Head of caudate nucleus (tissue), 42 donors: ENCODE measurements around the gene GUK1.
"Not testable (repeated sequence)": the region's sequence is repeated elsewhere in the genome, so short reads cannot be mapped to it uniquely, and the experiment has no call there.

Experiments used
- DNase-seq, 42 donors: peaks; one replicate each; pipeline versions ENCODE4 v3.0.0 to v3.0.0-alpha.2; 2020 to 2021; ENCODE audit warnings: mixed read lengths in 7 of 42
- intact Hi-C: fragments of 100-400 bp; cut with DNase I; formaldehyde crosslinking; loops from one replicate; pipeline ENCODE4 v1.15.0; 2022

GUK1 gene

DNA sequence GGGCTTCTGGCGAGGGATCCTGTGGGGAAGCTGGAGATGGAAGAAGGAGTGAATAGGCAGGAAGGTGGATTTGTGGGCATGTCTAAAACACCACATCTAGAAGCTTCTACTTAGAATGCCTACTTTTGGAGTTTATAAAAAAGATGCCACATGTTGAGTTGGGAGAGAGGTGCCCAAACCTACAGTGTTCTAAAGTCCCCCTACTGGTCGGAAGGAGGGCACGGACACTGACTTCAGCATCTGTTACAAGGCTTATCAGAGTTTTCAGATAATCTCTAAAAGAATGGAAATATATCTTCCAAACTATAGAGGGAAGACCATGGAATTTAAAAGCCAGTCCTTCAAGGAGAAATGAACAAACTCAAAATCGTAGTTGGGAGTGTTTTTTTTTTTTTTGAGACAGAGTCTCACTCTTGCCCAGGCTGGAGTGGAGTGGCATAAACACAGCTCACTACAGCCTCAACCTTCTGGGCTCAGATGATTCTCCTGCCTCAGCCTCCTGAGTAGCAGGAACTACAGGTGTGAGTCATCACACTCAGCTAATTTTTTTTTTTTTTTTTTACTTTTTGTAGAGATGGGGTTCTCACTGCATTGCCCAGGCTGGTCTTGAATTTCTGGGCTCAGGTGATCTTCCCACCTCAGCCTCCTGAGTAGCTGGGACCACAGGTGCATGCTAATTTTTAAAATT lies 40.3 kb downstream of the GUK1 start:
- intact Hi-C loops, result no loop called here
- DNase-seq, result peak in 2 of 42 donors; percentile 3 to 10

DNA sequence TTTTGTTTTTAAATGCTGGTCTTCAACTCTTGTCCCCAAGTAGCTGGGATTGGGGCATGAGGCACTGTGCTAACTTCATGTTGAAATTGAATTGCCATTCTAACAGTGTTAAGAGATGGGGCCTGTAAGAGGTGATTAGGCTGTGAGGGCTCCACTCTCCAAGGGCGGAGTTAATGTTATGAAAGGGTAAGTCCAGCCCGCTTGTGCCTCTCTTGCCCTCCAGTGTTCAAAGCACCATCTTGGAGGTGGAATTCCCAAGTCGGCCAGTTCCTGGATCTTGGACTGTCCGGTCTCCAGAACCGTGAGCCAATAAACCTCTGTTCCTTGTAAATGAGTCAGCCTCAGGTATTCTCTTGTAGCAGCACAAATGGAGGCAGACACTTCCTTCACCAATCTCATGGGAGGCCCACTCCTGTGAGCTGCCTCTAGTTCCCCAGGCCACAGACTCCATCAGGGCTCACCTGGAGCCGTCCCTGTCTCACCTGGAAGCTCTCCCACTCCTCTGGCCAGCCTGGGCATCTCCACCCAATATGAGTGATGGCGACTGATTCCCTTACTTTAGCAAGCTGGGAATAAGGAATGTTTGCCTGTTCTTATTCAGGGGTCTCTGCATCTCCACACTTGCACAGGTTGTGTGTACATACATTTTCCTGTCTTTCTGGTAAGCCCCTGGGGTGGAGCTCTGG lies 41.0 kb downstream of the GUK1 start:
- DNase-seq, result peak in 1 of 42 donors; percentile 2
- intact Hi-C loops, result no loop called here

DNA sequence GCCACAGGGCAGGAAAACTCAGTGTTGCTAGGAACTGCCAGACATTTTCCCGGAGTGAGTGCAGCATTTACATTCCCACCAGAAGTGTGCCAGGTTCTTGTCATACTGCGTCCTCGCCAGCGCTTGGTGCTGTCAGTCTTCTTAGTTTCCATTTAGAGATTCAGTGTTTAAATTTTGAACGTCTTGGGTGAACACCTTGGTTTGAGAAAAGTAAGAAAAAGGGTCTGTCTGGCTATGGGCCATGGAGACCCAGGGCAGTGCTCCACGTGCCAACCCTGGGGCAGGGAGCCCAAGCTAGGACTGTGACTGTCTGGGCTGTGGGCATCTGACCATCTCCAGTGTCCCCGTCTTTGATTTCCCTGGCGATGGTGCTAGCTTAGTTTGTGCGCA lies 41.6 kb downstream of the GUK1 start:
- peak in 2 of 42 donors; percentile 13 to 35 for DNase-seq
- intact Hi-C loops, result no loop called here

DNA sequence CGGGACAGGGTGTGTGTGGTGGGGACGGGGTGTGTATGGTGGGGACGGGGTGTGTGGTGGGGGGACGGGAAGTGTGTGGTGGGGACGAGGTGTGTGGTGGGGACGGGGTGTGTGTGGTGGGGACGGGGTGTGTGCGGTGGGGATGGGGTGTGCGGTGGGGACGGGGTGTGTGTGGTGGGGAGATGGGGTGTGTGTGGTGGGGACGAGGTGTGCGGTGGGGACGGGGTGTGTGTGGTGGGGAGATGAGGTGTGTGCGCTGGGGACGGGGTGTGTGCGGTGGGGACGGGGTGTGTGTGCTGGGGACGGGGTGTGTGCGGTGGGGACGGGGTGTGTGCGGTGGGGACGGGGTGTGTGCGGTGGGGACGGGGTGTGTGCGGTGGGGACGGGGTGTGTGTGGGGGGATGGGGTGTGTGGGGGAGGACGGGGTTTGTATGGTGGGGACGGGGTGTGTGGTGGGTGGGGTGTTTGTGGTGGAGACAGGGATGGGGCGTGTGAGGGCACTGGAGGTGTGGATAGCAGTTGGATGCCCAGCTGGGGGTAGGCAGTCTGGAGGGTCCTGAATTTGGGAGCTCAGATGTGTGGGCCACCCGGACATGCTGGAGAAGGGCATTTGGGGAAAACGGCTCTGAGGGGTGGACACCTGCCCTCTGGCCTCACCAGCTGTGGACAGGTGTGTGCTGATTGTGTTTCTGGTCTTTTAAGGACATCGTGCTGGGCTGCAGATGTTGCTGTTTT lies 42.4 kb downstream of the GUK1 start:
- intact Hi-C loops, result no loop called here
- peak in 1 of 42 donors; percentile 19 for DNase-seq

DNA sequence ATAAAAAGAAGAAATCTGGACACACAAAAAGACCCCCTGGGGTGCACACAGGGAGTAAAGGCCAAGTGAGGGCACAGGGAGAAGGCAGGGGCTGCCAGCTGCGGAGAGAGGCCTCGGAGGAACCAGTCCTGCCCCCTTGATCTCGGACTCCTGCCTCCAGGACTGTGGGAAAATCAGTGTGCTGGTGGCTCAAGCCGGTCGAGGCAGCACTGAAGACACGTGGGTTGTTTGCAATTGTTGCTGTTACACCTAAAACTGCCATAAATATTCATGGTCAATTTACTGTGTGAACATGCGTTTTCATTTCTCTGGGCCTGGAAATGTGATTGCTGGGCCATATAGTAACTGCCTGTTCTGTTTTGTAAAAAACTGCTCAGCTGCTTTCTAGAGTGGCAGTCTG lies 44.1 kb downstream of the GUK1 start:
- intact Hi-C loops, result no loop called here
- peak in 2 of 42 donors; percentile 7 to 19 for DNase-seq

DNA sequence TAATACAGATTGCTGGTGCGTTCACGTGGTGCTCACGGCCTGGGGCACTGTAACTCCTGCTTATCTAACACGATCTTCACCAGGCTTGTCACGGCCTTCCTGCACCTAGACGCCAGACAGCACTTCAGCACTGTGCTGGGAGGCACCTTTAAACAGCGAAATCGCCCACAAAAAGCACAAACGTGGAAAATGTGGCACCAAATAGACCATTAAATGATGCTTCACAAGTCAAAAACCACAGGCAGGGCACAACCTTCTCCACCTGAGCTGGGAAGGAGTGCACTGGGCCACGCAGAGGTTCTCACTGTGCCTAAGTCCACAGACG lies 45.5 kb downstream of the GUK1 start:
- intact Hi-C loops, result no loop called here
- peak in 1 of 42 donors; percentile 2 for DNase-seq

DNA sequence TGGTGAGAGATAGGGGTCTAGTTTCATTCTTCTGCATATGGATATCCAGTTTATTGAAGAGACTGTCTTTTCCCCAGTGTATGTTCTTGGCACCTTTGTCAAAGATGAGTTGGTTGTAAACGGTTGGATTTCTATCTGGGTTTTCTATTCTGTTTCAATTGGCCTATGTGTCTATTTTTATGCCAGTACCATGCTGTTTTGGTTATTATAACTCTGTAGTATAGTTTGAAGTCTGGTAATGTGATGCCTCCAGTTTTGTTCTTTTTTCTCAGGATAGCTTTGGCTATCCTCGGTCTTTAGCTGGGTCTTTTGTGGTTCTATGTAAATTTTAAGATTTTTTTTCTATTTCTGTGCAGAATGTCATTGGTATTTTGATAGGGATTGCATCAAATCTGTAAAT lies 48.2 kb downstream of the GUK1 start:
- DNase-seq, intact Hi-C loops: not testable (repeated sequence)

DNA sequence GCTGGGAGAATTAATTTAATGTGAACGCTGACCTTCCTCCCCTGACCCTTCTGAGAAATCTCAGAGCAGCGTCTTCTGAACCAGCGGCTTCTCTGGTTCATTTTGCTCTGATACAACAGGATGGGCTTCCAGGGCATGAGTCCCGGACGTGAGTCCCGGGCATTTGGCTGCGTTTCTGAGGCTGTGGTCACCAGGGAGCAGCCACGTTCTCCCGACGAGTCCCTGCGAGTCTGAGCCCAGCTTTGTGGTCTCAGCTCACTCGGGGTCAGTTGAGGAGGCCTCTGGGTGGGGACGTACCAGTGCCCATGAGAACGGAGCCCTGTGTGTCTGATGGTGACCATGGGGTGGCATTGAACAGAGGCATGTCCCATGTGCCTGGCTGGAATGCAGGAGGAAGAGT lies 50.1 kb downstream of the GUK1 start:
- intact Hi-C loops, result no loop called here
- DNase-seq, result peak in 2 of 42 donors; percentile 11 to 27

DNA sequence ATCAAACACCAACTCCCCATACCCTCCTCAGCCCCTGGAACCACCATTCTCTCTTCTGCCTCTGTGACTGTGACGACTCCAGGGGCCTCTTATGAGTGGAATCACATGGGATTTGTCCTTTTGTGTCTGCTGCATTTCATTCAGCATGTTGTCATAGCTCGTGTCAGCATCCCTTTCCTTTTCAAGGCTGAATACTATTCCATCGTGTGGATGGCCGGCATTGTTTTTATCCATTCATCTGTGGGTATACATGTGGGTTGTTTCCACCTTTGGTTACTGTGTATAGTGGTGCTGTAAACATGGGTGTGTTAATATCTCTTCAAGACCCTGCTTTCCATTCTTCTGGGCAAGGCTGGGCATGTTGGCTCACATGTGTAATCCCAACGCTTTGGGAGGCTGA lies 50.7 kb downstream of the GUK1 start:
- peak in 1 of 42 donors; percentile 4 for DNase-seq
- intact Hi-C loops, result no loop called here

DNA sequence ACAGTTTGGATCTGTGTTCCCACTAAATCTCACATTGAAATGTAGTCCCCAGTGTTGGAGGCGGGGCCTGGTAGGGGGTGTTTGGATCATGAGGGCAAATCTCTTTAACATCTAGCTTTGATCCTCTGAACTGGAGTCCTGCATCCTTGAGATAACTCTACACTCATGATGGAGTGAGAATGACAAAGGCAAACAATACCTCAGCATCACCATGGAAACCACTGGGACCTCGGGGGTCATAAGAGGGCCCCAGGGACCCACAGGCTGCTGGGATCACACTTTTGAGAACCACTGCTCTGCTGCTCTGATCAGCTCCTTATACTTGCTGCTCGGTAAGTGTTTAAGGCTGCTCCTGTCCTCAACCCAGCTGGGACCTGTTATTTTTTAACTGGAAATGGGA lies 54.4 kb downstream of the GUK1 start:
- intact Hi-C loops, result no loop called here
- peak in 2 of 42 donors; percentile 1 to 13 for DNase-seq

DNA sequence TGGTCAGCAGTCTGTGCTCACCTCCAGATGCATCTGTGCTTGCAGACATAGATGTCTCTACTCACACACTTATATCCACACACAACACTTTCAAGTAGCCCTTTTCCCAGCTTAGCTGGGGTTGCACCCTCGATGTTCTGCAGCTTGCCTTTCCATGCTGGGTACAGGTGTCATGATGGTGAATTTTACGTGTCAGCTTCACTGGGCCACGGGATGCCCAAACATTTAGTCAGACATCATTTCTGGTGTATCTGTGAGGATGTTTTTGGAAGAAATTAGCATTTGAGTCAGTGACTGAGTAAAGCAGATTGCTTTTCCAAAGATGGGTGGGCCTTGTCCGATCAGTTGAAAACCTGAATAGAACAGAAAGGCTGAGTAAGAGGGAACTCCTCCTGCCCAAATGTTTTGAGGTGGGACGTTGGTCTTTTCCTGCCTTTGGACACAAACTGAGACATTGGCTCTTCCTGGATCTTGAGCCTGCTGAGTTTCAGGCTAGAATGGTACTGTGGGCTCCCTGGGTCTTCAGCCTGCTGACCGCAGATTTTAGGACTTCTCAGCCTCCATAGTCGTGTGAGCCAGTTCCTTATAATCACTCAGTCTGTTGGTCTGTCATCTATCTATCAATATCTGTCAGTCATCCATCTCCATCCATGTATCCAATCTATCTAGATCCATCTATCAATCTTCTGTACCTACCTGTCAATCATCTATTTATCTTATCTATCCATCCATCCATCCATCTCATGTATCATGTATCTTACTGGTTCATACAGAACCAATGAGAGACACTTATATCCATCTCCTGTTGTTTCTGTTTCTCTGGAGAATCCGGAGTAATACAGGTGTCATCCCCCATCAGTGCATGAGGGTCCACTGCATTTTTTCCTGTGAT lies 55.1 kb downstream of the GUK1 start:
- intact Hi-C loops, result no loop called here
- peak in 2 of 42 donors; percentile 7 to 8 for DNase-seq

DNA sequence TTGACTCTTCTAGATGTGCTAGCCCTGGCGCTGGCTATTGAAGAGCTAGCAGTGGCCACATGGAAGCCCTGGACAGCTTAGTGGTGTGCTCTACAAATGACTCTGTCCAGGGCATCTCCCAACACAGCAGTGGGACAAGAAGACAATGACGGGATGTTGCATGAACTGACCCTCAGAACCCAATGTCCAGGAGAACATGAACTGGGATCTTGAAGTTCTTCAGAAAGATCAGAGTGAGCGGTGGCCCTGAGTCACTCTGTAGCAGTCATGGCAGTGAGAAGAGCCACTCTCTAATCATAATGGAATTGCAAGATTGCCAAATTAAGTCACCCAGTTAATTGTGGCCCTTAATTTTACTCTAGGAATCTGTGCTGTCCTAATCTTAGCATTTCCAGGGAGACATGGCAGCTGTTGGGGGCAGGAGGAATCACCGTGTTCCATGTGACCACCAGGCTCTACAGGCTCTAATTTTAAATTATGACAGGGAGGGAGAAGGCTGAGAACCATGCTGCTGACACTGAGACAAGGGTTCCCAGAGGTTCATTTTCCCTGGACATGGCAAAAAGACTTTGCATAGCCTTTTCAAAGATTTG lies 57.6 kb downstream of the GUK1 start:
- DNase-seq, result no peak

More for the DNA sequence above, 57.6 kb downstream of the GUK1 start:
- intact Hi-C loops, result no loop called here
